Measurements from ENCODE around the gene FAU. TPM values are rescaled to one million over a fixed set of nuclear protein-coding genes. Genes with fewer than 3 reads are reported as not detected.

The FAU gene
- 100 to 1,000 TPM; 724 to 977 (median 968) TPM for total RNA-seq
- 826 TPM for total RNA-seq (2013)

DNA sequence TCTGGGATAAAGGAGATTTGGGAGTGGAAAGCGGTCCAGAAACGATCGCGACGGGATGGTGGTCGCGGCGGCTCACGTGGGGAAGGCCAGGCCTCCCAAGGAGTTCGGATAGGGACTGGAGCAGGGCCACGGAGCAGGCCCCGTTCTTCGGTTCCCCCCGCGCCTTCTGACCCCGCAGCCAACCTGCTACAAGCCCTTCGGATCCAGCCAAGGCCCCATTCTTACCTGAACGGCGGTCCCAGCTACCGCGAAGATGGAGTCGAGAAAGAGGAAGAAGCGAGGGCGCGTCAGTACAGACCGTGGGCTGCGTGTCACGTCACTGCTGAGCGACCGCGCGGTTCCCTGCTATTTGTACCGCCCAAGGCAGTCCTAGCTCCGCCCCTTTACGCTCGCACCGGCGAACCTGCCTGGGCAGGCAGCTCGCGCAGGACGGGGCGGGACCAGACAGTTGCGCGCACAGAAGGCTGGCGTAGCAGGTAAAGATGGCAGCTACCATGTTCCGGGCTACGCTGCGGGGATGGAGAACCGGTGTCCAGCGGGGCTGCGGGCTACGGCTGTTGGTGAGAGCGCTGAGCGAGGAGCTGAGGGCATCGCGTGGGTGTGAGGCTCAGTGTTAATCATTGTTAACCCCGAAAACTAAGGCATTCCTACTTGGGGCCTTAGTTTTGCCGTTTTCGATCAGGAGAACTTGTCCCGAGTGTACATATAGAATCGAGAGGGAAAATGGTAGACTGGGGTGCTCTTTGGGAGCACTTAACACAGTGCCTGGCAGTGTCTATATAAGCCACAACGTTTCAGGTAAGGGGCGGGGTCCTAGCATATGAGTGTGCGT lies at the start of gene FAU, which contains the start of gene MRPL49:
TSS of gene FAU (minus strand) at position 270 of the 832 bp plus-strand sequence. CDS start 321 bp downstream, outside the sequence.
TSS of gene MRPL49 (plus strand) at position 457 of the 832 bp plus-strand sequence. CDS start at position 483, 26 bp downstream.
- Mint-ChIP-seq H3K36me3 (no peaks in the 10 kb centered on the region), H3K27ac (peak within 1 kb of the TSS; percentile 99 to 100), H3K4me1 (peaks cover 25 to 46% of the 10 kb centered on the region in 2 donors), H3K9me3 (no peaks in the 10 kb centered on the region), H3K4me3 (peak within 1 kb of the TSS; percentile 98), H3K27me3 (ENCODE audit: low read depth in 2 of 2) (no peaks in the 10 kb centered on the region)
- peaks cover 26% of the 10 kb centered on the region for H3K4me1 ChIP-seq (ENCODE audit: control insufficient read depth, insufficient read depth, low read length)
- no peaks in the 10 kb centered on the region for H3K27me3 ChIP-seq (ENCODE audit: control insufficient read depth, insufficient read depth, low read length)
- WGBS (ENCODE audit: insufficient coverage) = under 1% methylated on average over 64 of the region's 64 CpGs
- H3K4me3 ChIP-seq (ENCODE audit: low read length) = peak within 1 kb of the TSS; percentile 91
- H3K9me3 ChIP-seq (ENCODE audit: control insufficient read depth, insufficient read depth, low read length) = no peaks in the 10 kb centered on the region
- intact Hi-C loops (cut with micrococcal nuclease) = loop anchor here (1.0 to 5.0 kb wide), 3 partner anchors 13 to 205 kb away; partner anchors contain the start of genes ATG2A, CDCA5 and ZFPL1
- ATAC-seq (peak; percentile 80 to 91 (median 80)), DNase-seq (peak; percentile 97 to 100)
- TF ChIP-seq, protein P1, sequence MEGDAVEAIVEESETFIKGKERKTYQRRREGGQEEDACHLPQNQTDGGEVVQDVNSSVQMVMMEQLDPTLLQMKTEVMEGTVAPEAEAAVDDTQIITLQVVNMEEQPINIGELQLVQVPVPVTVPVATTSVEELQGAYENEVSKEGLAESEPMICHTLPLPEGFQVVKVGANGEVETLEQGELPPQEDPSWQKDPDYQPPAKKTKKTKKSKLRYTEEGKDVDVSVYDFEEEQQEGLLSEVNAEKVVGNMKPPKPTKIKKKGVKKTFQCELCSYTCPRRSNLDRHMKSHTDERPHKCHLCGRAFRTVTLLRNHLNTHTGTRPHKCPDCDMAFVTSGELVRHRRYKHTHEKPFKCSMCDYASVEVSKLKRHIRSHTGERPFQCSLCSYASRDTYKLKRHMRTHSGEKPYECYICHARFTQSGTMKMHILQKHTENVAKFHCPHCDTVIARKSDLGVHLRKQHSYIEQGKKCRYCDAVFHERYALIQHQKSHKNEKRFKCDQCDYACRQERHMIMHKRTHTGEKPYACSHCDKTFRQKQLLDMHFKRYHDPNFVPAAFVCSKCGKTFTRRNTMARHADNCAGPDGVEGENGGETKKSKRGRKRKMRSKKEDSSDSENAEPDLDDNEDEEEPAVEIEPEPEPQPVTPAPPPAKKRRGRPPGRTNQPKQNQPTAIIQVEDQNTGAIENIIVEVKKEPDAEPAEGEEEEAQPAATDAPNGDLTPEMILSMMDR (IDR thresholded peaks at IDR 0.05) = no peak
- H3K36me3 ChIP-seq (ENCODE audit: control insufficient read depth, insufficient read depth, low read length) = peaks cover 56% of the 10 kb centered on the region
- H3K27ac ChIP-seq (ENCODE audit: low read length) = peak within 1 kb of the TSS; percentile 97

DNA sequence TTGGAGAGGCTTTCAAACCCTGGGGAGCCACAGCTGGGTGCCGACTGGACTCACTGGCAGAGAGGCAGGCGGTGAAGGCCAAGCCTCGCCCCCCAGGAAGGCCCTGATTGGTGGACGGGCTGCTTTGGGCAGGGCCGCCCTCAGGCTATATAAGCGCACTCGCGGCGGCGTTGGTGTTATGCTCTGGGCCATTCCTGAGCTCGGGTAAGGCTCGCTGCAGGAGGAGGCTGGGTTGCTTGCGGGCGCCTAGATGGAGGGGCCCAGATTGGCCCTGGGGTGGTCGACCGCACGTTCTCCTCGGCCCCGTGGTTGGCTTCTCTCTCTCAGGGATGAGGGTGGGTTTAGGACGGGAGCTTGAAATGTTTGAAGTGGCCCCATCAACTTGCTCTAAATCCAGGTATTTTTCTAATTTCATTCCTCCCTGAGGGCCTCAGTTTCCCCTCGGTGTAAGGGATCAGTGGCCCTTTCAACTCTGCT lies 48.2 kb upstream of the FAU start, which contains the start of gene SPDYC:
TSS of gene SPDYC (plus strand) at position 176 of the 477 bp plus-strand sequence. CDS start 1,125 bp downstream, outside the sequence.
- Mint-ChIP-seq H3K27me3 (ENCODE audit: low read depth in 2 of 2) (no peaks in the 10 kb centered on the region), H3K36me3 (no peaks in the 10 kb centered on the region), H3K27ac (peak within 1 kb of the TSS; percentile 97 to 98), H3K4me1 (peaks cover 11 to 15% of the 10 kb centered on the region in 2 donors), H3K9me3 (no peaks in the 10 kb centered on the region), H3K4me3 (peak within 1 kb of the TSS; percentile 83)
- ATAC-seq = no peak
- H3K36me3 ChIP-seq (ENCODE audit: control insufficient read depth, insufficient read depth, low read length) = no peaks in the 10 kb centered on the region
- 98% methylated on average over 19 of the region's 21 CpGs for WGBS (ENCODE audit: insufficient coverage)
- peak within 1 kb of the TSS; percentile 95 for H3K27ac ChIP-seq (ENCODE audit: low read length)
- intact Hi-C loops (cut with micrococcal nuclease) = no loop called here
- peaks cover 16% of the 10 kb centered on the region for H3K4me1 ChIP-seq (ENCODE audit: control insufficient read depth, insufficient read depth, low read length)
- TF ChIP-seq, protein P1 (IDR thresholded peaks at IDR 0.05) = no peak
- no peak for DNase-seq
- H3K4me3 ChIP-seq (ENCODE audit: low read length) = no peak within 1 kb of the TSS
- no peaks in the 10 kb centered on the region for H3K27me3 ChIP-seq (ENCODE audit: control insufficient read depth, insufficient read depth, low read length)
- H3K9me3 ChIP-seq (ENCODE audit: control insufficient read depth, insufficient read depth, low read length) = no peaks in the 10 kb centered on the region

DNA sequence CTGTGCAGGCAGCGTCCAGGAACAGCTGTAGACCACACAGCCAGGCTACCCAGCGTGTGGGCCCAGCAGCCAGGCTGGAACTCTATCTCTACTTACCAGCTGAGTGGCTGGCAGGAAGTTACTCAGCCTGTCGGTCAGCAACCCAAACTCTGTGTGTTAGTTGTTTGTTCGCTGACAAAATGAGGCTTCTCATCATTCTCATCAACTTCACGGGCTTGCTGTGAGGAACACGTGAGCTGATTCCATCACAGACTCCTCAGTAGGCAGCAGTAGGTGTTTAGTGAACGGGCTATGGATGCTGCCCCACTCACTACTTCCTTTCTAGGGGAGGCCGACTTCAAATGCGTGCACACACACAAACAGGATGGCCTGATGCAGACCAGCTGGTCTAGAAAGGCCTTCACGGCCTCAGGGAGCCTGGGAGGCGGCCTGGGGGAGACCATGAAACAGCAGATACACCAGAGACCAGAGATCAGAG lies 47.3 kb upstream of the FAU start:
- Mint-ChIP-seq H3K36me3 (no peaks in the 10 kb centered on the region), H3K27me3 (ENCODE audit: low read depth in 2 of 2) (no peaks in the 10 kb centered on the region), H3K27ac (peak overlapping the region; percentile 97 to 98), H3K4me3 (peak overlapping the region; percentile 83), H3K9me3 (no peaks in the 10 kb centered on the region), H3K4me1 (peaks cover 11 to 15% of the 10 kb centered on the region in 2 donors)
- H3K4me3 ChIP-seq (ENCODE audit: low read length) = no peak overlapping the region
- ATAC-seq (peak; percentile 84 to 91 (median 87)), DNase-seq (no peak)
- intact Hi-C loops (cut with micrococcal nuclease) = no loop called here
- no peaks in the 10 kb centered on the region for H3K27me3 ChIP-seq (ENCODE audit: control insufficient read depth, insufficient read depth, low read length)
- H3K4me1 ChIP-seq (ENCODE audit: control insufficient read depth, insufficient read depth, low read length) = peaks cover 16% of the 10 kb centered on the region
- peak overlapping the region; percentile 95 for H3K27ac ChIP-seq (ENCODE audit: low read length)
- TF ChIP-seq, protein P1 (IDR thresholded peaks at IDR 0.05) = no peak
- H3K9me3 ChIP-seq (ENCODE audit: control insufficient read depth, insufficient read depth, low read length) = no peaks in the 10 kb centered on the region
- WGBS (ENCODE audit: insufficient coverage) = 40% methylated on average over 6 of the region's 11 CpGs
- H3K36me3 ChIP-seq (ENCODE audit: control insufficient read depth, insufficient read depth, low read length) = no peaks in the 10 kb centered on the region
